Keratinocyte (primary cell): ENCODE results near the gene PPM1M.

Source experiments
- EZH2 ChIP-seq: IDR thresholded peaks from one replicate; pipeline ENCODE4 v1.6.1; 2012; ENCODE audit warnings: inconsistent platforms, mild to moderate bottlenecking, low read length, moderate library complexity
- TF ChIP-seq, protein P1 (sequence below), 3 experiments: IDR thresholded peaks in 1 of 3; conservative IDR thresholded peaks in 1 of 3; optimal IDR thresholded peaks in 1 of 3; 2 replicates in 2 of 3; 3 replicates in 1 of 3; pipeline versions ENCODE3 to v1.5.1; 2011; ENCODE audit warnings: low read length in 3 of 3, mild to moderate bottlenecking in 3 of 3, moderate library complexity in 2 of 3, control low read depth in 1 of 3, inconsistent platforms in 1 of 3; ENCODE audit not compliant: insufficient read depth in 2 of 3; ENCODE audit errors: extremely low read depth in 1 of 3

DNA sequence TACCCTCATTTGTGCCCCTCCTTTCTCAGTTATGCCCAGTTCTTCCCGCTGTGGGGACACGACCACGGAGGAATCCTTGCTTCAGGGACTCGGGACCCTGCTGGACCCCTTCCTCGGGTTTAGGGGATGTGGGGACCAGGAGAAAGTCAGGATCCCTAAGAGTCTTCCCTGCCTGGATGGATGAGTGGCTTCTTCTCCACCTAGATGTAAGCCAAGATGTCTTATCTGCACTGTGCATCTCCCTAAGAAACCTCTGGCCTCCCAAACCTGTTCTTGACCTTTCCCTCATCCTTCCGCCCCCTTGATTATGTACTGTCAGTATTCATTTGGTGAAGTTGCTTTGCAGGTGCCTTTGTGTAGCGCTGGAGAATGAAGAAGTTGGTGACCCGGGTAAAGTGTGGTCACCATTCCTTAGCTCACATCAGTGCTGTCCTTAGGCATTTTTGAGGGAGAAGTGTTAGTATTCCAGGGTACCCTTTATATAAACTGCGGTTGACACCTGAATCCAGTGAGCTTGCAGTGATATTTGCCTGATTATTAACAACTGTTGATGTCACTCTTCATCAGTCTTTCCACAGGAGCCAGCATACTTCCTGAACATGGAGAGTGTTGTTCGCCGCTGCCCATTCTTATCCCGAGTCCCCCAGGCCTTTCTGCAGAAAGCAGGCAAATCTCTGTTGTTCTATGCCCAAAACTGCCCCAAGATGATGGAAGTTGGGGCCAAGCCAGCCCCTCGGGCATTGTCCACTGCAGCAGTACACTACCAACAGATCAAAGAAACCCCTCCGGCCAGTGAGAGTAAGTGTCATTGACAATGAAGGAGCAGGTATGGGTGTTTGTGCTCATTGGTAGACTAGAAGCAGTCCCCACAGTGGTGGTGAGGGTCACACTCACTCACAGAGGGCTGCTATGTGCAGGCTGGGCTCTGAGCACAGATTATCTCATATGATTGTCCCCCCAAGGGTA lies 46.6 kb upstream of the PPM1M start:
- TF ChIP-seq, protein P1, sequence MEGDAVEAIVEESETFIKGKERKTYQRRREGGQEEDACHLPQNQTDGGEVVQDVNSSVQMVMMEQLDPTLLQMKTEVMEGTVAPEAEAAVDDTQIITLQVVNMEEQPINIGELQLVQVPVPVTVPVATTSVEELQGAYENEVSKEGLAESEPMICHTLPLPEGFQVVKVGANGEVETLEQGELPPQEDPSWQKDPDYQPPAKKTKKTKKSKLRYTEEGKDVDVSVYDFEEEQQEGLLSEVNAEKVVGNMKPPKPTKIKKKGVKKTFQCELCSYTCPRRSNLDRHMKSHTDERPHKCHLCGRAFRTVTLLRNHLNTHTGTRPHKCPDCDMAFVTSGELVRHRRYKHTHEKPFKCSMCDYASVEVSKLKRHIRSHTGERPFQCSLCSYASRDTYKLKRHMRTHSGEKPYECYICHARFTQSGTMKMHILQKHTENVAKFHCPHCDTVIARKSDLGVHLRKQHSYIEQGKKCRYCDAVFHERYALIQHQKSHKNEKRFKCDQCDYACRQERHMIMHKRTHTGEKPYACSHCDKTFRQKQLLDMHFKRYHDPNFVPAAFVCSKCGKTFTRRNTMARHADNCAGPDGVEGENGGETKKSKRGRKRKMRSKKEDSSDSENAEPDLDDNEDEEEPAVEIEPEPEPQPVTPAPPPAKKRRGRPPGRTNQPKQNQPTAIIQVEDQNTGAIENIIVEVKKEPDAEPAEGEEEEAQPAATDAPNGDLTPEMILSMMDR (optimal IDR thresholded peaks at IDR 0.05 in 1 of 3, IDR thresholded peaks at IDR 0.05 in 1 of 3, conservative IDR thresholded peaks at IDR 0.05 in 1 of 3; ENCODE audit: extremely low read depth in 1 of 3, insufficient read depth in 2 of 3, low read length in 3 of 3), result no peak
- TF ChIP-seq EZH2, result no peak
